Measurements from ENCODE around the gene WDR35.

The WDR35 gene

GRCh38 chr2:19989667-19990415 is at the start of gene WDR35:
TSS of gene WDR35 (minus strand) at chr2:19990105. CDS start at chr2:19990015, 90 bp downstream.
- DNase-seq (ENCODE audit: low read depth): peak; percentile 85

GRCh38 chr2:20037660-20038059 is 47.8 kb upstream of the WDR35 start:
- DNase-seq (ENCODE audit: low read depth): no peak

GRCh38 chr2:20035955-20036666 is 46.2 kb upstream of the WDR35 start:
- DNase-seq (ENCODE audit: low read depth): no peak

GRCh38 chr2:20034821-20035220 is 44.9 kb upstream of the WDR35 start:
- no peak for DNase-seq (ENCODE audit: low read depth)

DNA sequence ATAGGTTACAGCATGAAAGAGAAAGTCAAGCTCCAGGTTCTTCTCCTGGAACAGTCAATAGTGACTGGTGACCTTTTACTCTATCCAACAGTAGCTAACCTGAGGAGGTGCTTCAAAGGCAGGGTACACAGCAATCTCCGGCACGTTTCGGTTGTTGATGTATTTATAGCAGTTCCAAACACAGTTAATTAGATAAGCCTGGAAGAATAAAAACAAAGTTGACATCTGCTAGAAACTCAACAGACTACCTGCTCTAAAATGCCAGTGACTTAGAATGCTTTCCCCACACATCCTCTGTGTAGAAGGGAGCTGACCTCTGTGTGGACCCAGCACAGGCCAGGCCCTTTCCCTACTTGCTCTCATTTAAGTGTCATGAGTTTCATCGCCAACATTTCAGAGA is 44.3 kb upstream of the WDR35 start:
- no peak for DNase-seq (ENCODE audit: low read depth)

DNA sequence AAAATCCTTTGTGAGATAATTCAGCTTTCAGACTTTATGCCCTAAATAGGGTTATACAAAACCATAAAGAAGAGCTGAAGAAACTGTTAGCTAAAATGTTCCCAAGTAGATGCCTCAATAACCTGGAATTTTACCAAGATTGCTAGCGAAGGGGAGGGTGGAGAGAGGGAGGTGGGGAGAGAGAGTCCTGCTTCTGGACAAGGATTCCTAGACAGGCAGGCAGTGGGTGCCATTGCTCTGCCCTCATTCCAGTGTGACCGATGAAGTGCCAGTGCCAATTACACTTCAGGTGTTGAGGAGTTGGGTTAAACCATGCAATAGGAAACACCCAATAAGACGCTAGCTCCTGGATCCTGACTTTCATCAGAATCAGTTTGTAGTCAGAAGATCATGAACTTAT is 43.4 kb upstream of the WDR35 start:
- no peak for DNase-seq (ENCODE audit: low read depth)

DNA sequence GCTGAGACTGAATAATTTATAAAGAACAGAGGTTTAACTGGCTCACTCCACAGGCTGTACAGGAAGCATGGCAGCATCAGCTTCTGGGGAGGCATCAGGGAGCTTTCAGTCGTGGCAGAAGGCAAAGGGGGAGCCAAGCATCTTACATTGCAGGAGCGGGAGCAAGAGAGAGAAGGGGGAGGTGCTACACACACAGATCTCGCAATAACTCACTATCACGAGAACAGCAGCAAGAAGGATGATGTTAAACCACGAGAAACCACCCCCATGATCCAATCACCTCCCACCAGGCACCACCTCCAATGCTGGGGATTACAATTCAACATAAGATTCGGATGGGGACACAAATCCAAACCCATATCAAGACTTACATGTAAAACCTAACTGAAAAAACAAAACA is 40.3 kb upstream of the WDR35 start:
- DNase-seq (ENCODE audit: low read depth): no peak

DNA sequence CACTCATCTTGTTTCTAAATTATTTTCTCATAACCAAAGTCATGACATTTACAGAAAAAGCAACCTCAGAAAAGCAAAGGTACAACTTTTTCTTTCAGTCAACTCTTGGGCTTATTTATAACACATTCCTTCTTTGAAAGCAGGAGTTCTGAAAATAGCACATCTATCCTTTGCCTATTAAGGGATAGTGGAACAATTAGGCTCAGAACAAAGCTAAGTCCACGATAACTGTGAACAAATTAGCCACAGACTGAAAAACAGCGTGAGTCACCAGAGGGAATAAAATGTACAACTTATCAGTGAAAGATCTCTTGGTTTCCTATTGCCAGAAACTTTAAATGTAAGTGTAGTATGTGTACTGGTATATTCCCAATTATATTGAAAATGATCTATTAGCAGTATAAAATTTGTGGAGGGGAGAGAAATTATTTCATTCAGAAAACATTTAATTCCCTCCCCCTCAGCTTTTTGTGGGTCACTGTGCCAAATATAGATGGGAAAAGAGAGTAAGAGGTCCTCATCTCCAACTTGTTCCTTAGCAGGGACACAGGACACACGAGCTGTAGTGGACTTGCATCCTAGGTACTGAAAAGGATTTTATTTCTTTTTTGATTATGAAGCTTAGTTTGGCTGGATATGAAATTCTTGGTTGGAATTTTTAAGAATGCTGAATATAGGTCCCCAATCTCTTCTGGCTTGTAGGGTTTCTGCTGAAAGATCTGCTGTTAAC is 38.0 kb upstream of the WDR35 start:
- no peak for DNase-seq (ENCODE audit: low read depth)

- no peak for DNase-seq (ENCODE audit: low read depth)
Observed at GRCh38 chr2:20027260-20027677, 37.4 kb upstream of the WDR35 start.

GRCh38 chr2:20025065-20025786 is 35.3 kb upstream of the WDR35 start:
- DNase-seq (ENCODE audit: low read depth): no peak

DNA sequence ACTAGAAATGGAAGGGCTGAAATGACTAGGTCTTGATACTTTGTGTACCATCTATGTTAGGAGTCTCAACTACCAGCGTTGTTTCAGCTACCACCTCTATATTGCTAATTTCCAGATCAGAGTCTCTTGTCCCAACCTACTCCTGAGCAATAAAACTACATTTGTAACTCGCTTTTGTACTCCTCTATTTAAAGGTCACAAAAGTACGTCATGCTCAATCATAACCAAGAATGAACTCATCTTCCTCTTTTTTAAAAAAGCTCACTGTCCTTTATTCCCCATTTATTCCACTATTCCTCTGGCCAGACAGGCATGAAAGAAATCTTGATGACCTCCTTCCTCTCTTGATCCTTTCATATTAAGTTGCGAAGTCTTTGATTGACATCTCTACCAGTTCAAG is 33.8 kb upstream of the WDR35 start:
- DNase-seq (ENCODE audit: low read depth): no peak

- DNase-seq (ENCODE audit: low read depth): no peak
Observed at GRCh38 chr2:20021405-20022009, 31.6 kb upstream of the WDR35 start.

- no peak for DNase-seq (ENCODE audit: low read depth)
Observed at GRCh38 chr2:20019747-20020146, 29.8 kb upstream of the WDR35 start.

DNA sequence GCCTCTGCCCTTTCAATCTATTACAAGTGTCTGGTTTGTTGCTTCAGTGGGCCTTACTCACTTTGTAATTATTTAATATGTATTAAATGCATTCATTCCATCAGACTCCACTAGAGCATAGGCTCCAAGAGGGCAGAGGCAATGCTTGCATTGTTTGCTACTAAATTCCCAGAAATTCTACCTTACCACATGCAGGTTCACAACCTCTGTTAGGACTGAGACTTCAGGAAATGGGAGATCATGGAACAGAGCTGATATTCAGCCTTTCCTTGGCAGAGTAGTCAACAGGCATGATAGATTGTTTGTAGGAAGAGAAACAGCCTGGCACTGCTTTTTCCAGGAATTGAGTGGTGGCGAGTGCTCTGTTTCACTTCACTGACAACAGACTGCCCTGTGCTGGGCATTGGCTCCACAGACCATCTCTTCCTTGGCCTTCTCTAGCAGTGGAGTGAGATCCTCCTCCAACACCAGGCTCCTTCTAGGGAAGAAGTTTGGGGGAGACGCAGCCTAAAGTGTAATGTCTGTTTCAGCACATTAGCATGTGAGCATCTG is 28.8 kb upstream of the WDR35 start:
- no peak for DNase-seq (ENCODE audit: low read depth)

- no peak for DNase-seq (ENCODE audit: low read depth)
Observed at GRCh38 chr2:20016346-20016745, 26.4 kb upstream of the WDR35 start.

GRCh38 chr2:20015482-20016083 is 25.7 kb upstream of the WDR35 start:
- no peak for DNase-seq (ENCODE audit: low read depth)

DNA sequence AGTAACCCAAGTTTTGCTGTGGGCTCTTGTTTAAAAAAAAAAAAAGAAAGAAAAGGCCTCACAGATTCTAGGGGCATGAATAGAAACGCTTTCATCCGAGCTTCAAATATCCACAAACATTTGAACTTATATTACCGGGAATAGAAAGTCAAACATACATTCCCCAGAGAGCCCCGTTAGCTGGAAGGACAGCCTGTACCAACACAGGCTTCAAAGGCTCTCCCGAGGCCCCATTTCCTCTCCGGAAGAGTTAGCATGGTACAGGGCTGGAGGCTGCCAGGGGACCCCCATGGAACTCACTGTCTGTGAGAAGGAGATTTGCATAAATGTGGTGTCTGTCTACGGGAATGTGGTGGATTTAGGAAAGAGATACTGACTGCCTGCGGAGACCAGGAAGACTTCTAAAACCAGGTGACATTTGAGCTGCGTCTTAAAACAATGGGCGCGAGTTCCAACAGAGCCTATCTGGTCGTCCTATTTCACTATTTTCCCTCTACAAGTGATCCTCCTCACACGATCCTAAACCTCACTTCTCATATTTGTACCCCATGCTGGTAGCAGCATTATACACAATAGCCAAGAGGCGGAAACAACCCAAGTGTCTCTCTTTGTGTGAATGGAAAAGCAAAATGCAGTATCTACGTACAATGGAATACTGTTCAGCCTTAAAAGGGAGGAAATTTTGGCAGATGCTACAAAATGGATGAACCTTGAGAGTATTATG is 23.4 kb upstream of the WDR35 start:
- no peak for DNase-seq (ENCODE audit: low read depth)

DNA sequence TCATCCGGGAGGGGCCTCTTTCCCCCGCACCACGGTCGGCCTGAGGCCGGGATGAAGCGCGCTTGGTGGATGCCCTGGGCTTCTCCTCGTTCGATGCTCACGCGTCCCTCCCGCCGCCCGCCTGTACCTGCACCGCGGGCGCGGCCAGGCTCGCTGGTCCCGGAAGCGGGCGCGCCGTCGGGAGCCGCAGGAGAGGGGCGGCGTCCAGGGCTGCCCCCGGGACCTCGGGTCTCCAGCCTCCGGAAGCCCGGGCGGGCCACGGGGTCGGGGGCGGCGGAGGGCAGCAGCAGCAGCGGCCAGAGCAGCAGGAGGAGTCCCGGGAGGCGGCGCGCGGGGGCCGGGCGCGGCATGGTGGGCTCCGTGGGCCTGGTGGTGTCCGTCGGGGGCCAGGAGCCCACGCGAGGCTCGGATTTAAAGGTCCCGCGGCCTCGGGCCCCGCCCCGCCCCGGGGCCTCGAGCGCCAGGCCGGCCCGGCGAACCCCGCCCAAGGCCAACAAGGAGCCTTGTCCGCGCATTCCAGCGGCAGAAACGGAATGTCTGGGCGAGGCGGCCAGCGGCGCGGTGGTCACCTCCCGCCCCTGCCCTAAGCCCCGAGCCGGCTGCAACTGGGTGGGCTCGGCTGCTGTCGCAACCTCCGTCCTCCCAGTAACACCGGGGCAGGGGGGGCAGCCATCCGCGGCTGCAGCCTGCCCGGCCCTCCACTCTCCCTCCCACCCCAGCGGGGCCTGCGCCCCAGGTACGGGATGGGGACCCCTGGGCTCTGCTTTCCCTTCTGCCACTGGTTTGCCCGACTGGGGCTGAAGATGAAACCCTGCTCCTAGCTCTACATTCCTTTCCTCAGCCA is 22.6 kb upstream of the WDR35 start, which contains the start of gene MATN3:
Gene MATN3 (minus strand): TSS at position 387 of the 844 bp plus-strand sequence. CDS start 37 bp downstream, at position 350.
- no peak for DNase-seq (ENCODE audit: low read depth)

- DNase-seq (ENCODE audit: low read depth): no peak
Observed at GRCh38 chr2:20012032-20012281, 22.1 kb upstream of the WDR35 start.
